GM23338 (cell line): Measurements from ENCODE around the gene RRH. TPM values are rescaled to one million over a fixed set of nuclear protein-coding genes. Genes with fewer than 3 reads are reported as not detected.

Source experiments
- ATAC-seq: fragments of 200-7000 bp; cut with Tn5 transposase; 3 replicates; pipeline ENCODE4 v1.9.1; 2020
- DNase-seq: peaks from one replicate; pipeline ENCODE4 v3.0.0-alpha.2; 2015; ENCODE audit warnings: low spot score
- H2AFZ ChIP-seq: fragments of 200-600 bp; sonication (generic); 2 replicates; pipeline ENCODE4 v1.8.0; 2016; ENCODE audit warnings: antibody characterized with exemption, mild to moderate bottlenecking, moderate library complexity
- H3F3A ChIP-seq: fragments of 200-600 bp; sonication (generic); replicated peaks from 2 replicates; pipeline ENCODE4 v1.8.0; 2017; ENCODE audit warnings: antibody characterized with exemption, mixed run types, low read depth
- H3K27ac ChIP-seq: fragments of 200-600 bp; sonication (generic); 2 replicates; pipeline ENCODE4 v1.6.1; 2016; ENCODE audit warnings: low read depth
- H3K27me3 ChIP-seq: fragments of 200-600 bp; sonication (generic); 2 replicates; pipeline ENCODE4 v1.8.0; 2016; ENCODE audit warnings: mild to moderate bottlenecking, mixed run types, moderate library complexity; ENCODE audit not compliant: insufficient read depth
- H3K36me3 ChIP-seq: fragments of 200-600 bp; sonication (generic); 2 replicates; pipeline ENCODE4 v1.8.0; 2016; ENCODE audit warnings: mild to moderate bottlenecking; ENCODE audit not compliant: insufficient read depth
- H3K4me1 ChIP-seq: fragments of 200-600 bp; sonication (generic); 2 replicates; pipeline ENCODE4 v1.8.0; 2016; ENCODE audit warnings: mild to moderate bottlenecking, moderate library complexity; ENCODE audit not compliant: insufficient read depth
- H3K4me2 ChIP-seq: fragments of 200-600 bp; sonication (generic); 2 replicates; pipeline ENCODE4 v1.7.1; 2017; ENCODE audit warnings: mixed run types
- H3K4me3 ChIP-seq: fragments of 200-600 bp; sonication (generic); 2 replicates; pipeline ENCODE4 v1.6.1; 2016; ENCODE audit warnings: mixed run types
- H3K79me2 ChIP-seq: fragments of 200-600 bp; sonication (generic); replicated peaks from 2 replicates; pipeline ENCODE4 v1.8.0; 2017; ENCODE audit warnings: mild to moderate bottlenecking; ENCODE audit not compliant: insufficient read depth
- H3K9me2 ChIP-seq: fragments of 200-600 bp; sonication (generic); 2 replicates; pipeline ENCODE4 v1.8.0; 2017; ENCODE audit not compliant: insufficient read depth
- H4K20me1 ChIP-seq: fragments of 200-600 bp; sonication (generic); replicated peaks from 2 replicates; pipeline ENCODE4 v1.8.0; 2017; ENCODE audit warnings: mild to moderate bottlenecking; ENCODE audit not compliant: insufficient read depth
- H3K27ac Mint-ChIP-seq: 2 replicates; pipeline ENCODE4 v1.8.0; 2020; ENCODE audit warnings: inconsistent platforms, mild to moderate bottlenecking, moderate library complexity, mixed read lengths
- H3K27me3 Mint-ChIP-seq: 3 replicates; pipeline ENCODE4 v1.8.0; 2022; ENCODE audit warnings: low read depth, mild to moderate bottlenecking, moderate library complexity, mixed read lengths, inconsistent platforms; ENCODE audit not compliant: insufficient read depth, poor library complexity
- H3K36me3 Mint-ChIP-seq: 3 replicates; pipeline ENCODE4 v1.8.0; 2021; ENCODE audit warnings: low read depth, mild to moderate bottlenecking, inconsistent platforms, moderate library complexity, mixed read lengths
- H3K4me1 Mint-ChIP-seq: 3 replicates; pipeline ENCODE4 v1.8.0; 2020; ENCODE audit warnings: mild to moderate bottlenecking, inconsistent platforms, mixed read lengths
- H3K4me3 Mint-ChIP-seq: 3 replicates; pipeline ENCODE4 v1.8.0; 2021; ENCODE audit warnings: moderate library complexity, mild to moderate bottlenecking, inconsistent platforms, mixed read lengths
- H3K9me3 Mint-ChIP-seq: 3 replicates; pipeline ENCODE4 v1.8.0; 2020; ENCODE audit warnings: moderate library complexity, mild to moderate bottlenecking, inconsistent platforms, mixed read lengths
- CREB1 ChIP-seq: fragments of 250-450 bp; sonication (Bioruptor Pico); IDR thresholded peaks from 2 replicates; pipeline ENCODE4 v1.5.0; 2020; ENCODE audit warnings: low read depth, mild to moderate bottlenecking, moderate library complexity
- EZH2 ChIP-seq: fragments of 200-600 bp; sonication (generic); IDR thresholded peaks from one replicate; pipeline ENCODE4 v1.8.0; 2017; ENCODE audit warnings: antibody characterized with exemption, mild to moderate bottlenecking, low read depth; ENCODE audit not compliant: unreplicated experiment
- EZH2phosphoT487 ChIP-seq: fragments of 200-600 bp; sonication (generic); IDR thresholded peaks from one replicate; pipeline ENCODE4 v1.8.1; 2018; ENCODE audit warnings: antibody characterized with exemption; ENCODE audit not compliant: unreplicated experiment
- JUNB ChIP-seq: IDR thresholded peaks from one replicate; pipeline ENCODE4 v1.6.1; 2016; ENCODE audit warnings: antibody characterized with exemption; ENCODE audit not compliant: unreplicated experiment
- NANOG ChIP-seq: IDR thresholded peaks from 2 replicates; pipeline ENCODE4 v1.6.1; 2016; ENCODE audit warnings: antibody characterized with exemption, borderline replicate concordance
- POLR2AphosphoS5 ChIP-seq: IDR thresholded peaks from 2 replicates; pipeline ENCODE4 v1.6.1; 2016; ENCODE audit warnings: antibody characterized with exemption, low read depth
- STAT1 ChIP-seq: IDR thresholded peaks from one replicate; pipeline ENCODE4 v1.6.1; 2016; ENCODE audit warnings: antibody characterized with exemption; ENCODE audit not compliant: unreplicated experiment
- ZNF114 ChIP-seq: fragments of 250-450 bp; sonication (Bioruptor Pico); IDR thresholded peaks from 2 replicates; pipeline ENCODE4 v1.5.0; 2020; ENCODE audit warnings: mild to moderate bottlenecking, moderate library complexity
- ZNF331 ChIP-seq: fragments of 250-450 bp; sonication (Bioruptor Pico); IDR thresholded peaks from 2 replicates; pipeline ENCODE4 v1.5.0; 2020; ENCODE audit warnings: low read depth, mild to moderate bottlenecking, moderate library complexity
- polyA plus RNA-seq: library from polyadenylated mRNA; unstranded; fragments of >200 nt; fragmentation: Nextera tagmentation; extraction: Ambion mirVana; gene quantifications from 2 replicates; pipeline ENCODE4 v1.2.1, GENCODE V29; 2016
- total RNA-seq: library from RNA; depleted of rRNA; stranded (reverse); fragments of >200 nt; shearing (Covaris generic); gene quantifications from 2 replicates; pipeline ENCODE4 v1.2.3, GENCODE V29; 2014
- TF ChIP-seq, protein P1 (sequence below): IDR thresholded peaks from 2 replicates; pipeline ENCODE4 v1.6.1; 2016; ENCODE audit warnings: antibody characterized with exemption
- TF ChIP-seq, protein P2 (sequence below): fragments of 250-450 bp; sonication (Bioruptor Pico); IDR thresholded peaks from 2 replicates; pipeline ENCODE4 v1.5.0; 2020; ENCODE audit warnings: mild to moderate bottlenecking, moderate library complexity
- TF ChIP-seq, protein P3 (sequence below): IDR thresholded peaks from one replicate; pipeline ENCODE4 v1.6.1; 2018; ENCODE audit warnings: antibody characterized with exemption; ENCODE audit not compliant: unreplicated experiment
- TF ChIP-seq, protein P4 (sequence below), 2 experiments: fragments of 200-600 bp in 1 of 2; sonication (generic) in 1 of 2; conservative IDR thresholded peaks; 2 replicates each; pipeline versions ENCODE4 v1.5.1 to v1.6.1; 2016 to 2017; ENCODE audit warnings: antibody characterized with exemption in 2 of 2, low read depth in 2 of 2, mild to moderate bottlenecking in 2 of 2, moderate library complexity in 1 of 2

The RRH gene
- total and polyA plus RNA-seq, 2 experiments from 2014 or later = not detected

DNA sequence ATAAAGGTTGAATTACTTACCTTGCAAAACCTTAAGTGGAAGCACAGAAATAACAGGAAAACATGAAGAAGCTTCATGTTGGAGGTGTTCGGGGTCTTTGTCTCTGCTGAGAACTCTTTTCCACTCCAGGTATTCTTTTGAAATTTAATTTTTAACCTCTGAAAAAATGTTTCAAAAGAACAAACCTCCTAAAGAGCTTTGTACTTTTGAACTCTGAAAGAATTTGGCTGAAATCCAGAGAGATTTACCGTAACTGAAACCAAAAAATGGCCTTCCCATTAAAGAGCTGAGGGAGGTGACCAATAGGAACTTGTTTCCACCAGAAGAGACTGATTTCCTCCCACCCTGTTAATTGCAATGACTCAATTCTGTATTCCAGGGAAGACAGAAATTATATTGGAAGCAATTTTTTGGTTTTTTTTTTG is 25.9 kb upstream of the RRH start, which contains the start of gene CFI:
TSS of gene CFI (minus strand) at position 105 of the 425 bp plus-strand sequence. CDS start at position 77, 28 bp downstream.
- Histone ChIP-seq H3K27ac (no peak within 1 kb of the TSS), H3K4me2 (no peak within 1 kb of the TSS), H3K4me1 (no peaks in the 10 kb centered on the region), H3K36me3 (no peaks in the 10 kb centered on the region), H3K27me3 (no peaks in the 10 kb centered on the region), H3K79me2 (no peaks in the 10 kb centered on the region), H3F3A (no peaks in the 10 kb centered on the region), H3K9me2 (no peaks in the 10 kb centered on the region), H3K4me3 (no peak within 1 kb of the TSS), H4K20me1 (no peaks in the 10 kb centered on the region), H2AFZ (0 out of 2 replicates have a peak within 1 kb of the TSS, but pooled peaks have one; percentile 7)
- ATAC-seq (no peak), DNase-seq (no peak)
- Mint-ChIP-seq H3K27ac (no peak within 1 kb of the TSS), H3K27me3 (peaks cover 3% of the 10 kb centered on the region), H3K4me3 (no peak within 1 kb of the TSS), H3K9me3 (no peaks in the 10 kb centered on the region), H3K36me3 (no peaks in the 10 kb centered on the region), H3K4me1 (no peaks in the 10 kb centered on the region)
- TF ChIP-seq, protein P1, sequence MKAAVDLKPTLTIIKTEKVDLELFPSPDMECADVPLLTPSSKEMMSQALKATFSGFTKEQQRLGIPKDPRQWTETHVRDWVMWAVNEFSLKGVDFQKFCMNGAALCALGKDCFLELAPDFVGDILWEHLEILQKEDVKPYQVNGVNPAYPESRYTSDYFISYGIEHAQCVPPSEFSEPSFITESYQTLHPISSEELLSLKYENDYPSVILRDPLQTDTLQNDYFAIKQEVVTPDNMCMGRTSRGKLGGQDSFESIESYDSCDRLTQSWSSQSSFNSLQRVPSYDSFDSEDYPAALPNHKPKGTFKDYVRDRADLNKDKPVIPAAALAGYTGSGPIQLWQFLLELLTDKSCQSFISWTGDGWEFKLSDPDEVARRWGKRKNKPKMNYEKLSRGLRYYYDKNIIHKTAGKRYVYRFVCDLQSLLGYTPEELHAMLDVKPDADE = no peak
- TF ChIP-seq EZH2phosphoT487 = no peak
- no peak for TF ChIP-seq EZH2
- TF ChIP-seq, protein P2, sequence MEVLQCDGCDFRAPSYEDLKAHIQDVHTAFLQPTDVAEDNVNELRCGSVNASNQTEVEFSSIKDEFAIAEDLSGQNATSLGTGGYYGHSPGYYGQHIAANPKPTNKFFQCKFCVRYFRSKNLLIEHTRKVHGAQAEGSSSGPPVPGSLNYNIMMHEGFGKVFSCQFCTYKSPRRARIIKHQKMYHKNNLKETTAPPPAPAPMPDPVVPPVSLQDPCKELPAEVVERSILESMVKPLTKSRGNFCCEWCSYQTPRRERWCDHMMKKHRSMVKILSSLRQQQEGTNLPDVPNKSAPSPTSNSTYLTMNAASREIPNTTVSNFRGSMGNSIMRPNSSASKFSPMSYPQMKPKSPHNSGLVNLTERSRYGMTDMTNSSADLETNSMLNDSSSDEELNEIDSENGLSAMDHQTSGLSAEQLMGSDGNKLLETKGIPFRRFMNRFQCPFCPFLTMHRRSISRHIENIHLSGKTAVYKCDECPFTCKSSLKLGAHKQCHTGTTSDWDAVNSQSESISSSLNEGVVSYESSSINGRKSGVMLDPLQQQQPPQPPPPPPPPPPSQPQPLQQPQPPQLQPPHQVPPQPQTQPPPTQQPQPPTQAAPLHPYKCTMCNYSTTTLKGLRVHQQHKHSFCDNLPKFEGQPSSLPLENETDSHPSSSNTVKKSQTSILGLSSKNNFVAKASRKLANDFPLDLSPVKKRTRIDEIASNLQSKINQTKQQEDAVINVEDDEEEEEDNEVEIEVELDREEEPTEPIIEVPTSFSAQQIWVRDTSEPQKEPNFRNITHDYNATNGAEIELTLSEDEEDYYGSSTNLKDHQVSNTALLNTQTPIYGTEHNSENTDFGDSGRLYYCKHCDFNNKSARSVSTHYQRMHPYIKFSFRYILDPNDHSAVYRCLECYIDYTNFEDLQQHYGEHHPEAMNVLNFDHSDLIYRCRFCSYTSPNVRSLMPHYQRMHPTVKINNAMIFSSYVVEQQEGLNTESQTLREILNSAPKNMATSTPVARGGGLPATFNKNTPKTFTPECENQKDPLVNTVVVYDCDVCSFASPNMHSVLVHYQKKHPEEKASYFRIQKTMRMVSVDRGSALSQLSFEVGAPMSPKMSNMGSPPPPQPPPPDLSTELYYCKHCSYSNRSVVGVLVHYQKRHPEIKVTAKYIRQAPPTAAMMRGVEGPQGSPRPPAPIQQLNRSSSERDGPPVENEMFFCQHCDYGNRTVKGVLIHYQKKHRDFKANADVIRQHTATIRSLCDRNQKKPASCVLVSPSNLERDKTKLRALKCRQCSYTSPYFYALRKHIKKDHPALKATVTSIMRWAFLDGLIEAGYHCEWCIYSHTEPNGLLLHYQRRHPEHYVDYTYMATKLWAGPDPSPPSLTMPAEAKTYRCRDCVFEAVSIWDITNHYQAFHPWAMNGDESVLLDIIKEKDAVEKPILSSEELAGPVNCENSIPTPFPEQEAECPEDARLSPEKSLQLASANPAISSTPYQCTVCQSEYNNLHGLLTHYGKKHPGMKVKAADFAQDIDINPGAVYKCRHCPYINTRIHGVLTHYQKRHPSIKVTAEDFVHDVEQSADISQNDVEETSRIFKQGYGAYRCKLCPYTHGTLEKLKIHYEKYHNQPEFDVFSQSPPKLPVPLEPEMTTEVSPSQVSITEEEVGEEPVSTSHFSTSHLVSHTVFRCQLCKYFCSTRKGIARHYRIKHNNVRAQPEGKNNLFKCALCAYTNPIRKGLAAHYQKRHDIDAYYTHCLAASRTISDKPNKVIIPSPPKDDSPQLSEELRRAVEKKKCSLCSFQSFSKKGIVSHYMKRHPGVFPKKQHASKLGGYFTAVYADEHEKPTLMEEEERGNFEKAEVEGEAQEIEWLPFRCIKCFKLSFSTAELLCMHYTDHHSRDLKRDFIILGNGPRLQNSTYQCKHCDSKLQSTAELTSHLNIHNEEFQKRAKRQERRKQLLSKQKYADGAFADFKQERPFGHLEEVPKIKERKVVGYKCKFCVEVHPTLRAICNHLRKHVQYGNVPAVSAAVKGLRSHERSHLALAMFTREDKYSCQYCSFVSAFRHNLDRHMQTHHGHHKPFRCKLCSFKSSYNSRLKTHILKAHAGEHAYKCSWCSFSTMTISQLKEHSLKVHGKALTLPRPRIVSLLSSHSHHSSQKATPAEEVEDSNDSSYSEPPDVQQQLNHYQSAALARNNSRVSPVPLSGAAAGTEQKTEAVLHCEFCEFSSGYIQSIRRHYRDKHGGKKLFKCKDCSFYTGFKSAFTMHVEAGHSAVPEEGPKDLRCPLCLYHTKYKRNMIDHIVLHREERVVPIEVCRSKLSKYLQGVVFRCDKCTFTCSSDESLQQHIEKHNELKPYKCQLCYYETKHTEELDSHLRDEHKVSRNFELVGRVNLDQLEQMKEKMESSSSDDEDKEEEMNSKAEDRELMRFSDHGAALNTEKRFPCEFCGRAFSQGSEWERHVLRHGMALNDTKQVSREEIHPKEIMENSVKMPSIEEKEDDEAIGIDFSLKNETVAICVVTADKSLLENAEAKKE (CRISPR knock-in tag) = no peak
- no peak for TF ChIP-seq STAT1
- TF ChIP-seq, protein P3, sequence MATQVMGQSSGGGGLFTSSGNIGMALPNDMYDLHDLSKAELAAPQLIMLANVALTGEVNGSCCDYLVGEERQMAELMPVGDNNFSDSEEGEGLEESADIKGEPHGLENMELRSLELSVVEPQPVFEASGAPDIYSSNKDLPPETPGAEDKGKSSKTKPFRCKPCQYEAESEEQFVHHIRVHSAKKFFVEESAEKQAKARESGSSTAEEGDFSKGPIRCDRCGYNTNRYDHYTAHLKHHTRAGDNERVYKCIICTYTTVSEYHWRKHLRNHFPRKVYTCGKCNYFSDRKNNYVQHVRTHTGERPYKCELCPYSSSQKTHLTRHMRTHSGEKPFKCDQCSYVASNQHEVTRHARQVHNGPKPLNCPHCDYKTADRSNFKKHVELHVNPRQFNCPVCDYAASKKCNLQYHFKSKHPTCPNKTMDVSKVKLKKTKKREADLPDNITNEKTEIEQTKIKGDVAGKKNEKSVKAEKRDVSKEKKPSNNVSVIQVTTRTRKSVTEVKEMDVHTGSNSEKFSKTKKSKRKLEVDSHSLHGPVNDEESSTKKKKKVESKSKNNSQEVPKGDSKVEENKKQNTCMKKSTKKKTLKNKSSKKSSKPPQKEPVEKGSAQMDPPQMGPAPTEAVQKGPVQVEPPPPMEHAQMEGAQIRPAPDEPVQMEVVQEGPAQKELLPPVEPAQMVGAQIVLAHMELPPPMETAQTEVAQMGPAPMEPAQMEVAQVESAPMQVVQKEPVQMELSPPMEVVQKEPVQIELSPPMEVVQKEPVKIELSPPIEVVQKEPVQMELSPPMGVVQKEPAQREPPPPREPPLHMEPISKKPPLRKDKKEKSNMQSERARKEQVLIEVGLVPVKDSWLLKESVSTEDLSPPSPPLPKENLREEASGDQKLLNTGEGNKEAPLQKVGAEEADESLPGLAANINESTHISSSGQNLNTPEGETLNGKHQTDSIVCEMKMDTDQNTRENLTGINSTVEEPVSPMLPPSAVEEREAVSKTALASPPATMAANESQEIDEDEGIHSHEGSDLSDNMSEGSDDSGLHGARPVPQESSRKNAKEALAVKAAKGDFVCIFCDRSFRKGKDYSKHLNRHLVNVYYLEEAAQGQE = no peak
- TF ChIP-seq CREB1 (CRISPR knock-in tag) = no peak
- no peak for TF ChIP-seq JUNB
- no peak for TF ChIP-seq ZNF331 (CRISPR knock-in tag)
- no peak for TF ChIP-seq NANOG
- no peak for TF ChIP-seq ZNF114 (CRISPR knock-in tag)
- TF ChIP-seq, protein P4, sequence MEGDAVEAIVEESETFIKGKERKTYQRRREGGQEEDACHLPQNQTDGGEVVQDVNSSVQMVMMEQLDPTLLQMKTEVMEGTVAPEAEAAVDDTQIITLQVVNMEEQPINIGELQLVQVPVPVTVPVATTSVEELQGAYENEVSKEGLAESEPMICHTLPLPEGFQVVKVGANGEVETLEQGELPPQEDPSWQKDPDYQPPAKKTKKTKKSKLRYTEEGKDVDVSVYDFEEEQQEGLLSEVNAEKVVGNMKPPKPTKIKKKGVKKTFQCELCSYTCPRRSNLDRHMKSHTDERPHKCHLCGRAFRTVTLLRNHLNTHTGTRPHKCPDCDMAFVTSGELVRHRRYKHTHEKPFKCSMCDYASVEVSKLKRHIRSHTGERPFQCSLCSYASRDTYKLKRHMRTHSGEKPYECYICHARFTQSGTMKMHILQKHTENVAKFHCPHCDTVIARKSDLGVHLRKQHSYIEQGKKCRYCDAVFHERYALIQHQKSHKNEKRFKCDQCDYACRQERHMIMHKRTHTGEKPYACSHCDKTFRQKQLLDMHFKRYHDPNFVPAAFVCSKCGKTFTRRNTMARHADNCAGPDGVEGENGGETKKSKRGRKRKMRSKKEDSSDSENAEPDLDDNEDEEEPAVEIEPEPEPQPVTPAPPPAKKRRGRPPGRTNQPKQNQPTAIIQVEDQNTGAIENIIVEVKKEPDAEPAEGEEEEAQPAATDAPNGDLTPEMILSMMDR (conservative IDR thresholded peaks at IDR 0.05; ENCODE audit: low read depth in 2 of 2) = no peak
- TF ChIP-seq POLR2AphosphoS5 = no peak
